ENCODE results near the gene ECHDC1.
"Not testable (repeated sequence)": the region's sequence is repeated elsewhere in the genome, so short reads cannot be mapped to it uniquely, and the experiment has no call there.

ECHDC1 gene

GRCh38 chr6:127342946-127343808 lies at the start of gene ECHDC1:
ECHDC1 (minus strand) TSS chr6:127343609; CDS start chr6:127331028, 12,581 bp downstream.
- peak; percentile 85 for DNase-seq

DNA sequence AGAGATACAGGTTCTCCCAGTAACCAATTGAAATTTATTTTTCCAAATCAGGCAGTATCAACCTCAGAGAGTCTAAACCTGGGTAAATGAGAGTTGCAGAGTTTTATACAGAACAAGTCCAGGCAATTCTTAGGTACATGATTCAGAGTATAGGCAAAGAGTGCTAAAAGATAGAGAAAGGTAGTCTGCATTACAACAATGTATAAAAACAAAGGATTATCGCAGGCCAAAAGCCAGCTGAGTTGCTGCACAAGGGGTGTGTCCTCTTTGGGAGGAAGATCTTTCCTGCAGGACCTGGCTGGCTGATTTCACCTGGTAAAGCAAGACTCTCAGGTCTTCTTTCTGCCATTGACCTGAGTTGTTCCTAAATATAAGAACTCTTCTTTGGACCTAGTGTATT lies 48.9 kb upstream of the ECHDC1 start:
- DNase-seq: no peak

- no peak for DNase-seq
Observed at GRCh38 chr6:127391094-127391953, 47.9 kb upstream of the ECHDC1 start.

GRCh38 chr6:127389706-127390105 lies 46.3 kb upstream of the ECHDC1 start:
- no peak for DNase-seq

GRCh38 chr6:127385668-127386430 lies 42.4 kb upstream of the ECHDC1 start:
- DNase-seq: no peak

- not testable (repeated sequence) for DNase-seq
Observed at GRCh38 chr6:127384848-127385247, 41.4 kb upstream of the ECHDC1 start.

- no peak for DNase-seq
Observed at GRCh38 chr6:127383988-127384387, 40.6 kb upstream of the ECHDC1 start.

DNA sequence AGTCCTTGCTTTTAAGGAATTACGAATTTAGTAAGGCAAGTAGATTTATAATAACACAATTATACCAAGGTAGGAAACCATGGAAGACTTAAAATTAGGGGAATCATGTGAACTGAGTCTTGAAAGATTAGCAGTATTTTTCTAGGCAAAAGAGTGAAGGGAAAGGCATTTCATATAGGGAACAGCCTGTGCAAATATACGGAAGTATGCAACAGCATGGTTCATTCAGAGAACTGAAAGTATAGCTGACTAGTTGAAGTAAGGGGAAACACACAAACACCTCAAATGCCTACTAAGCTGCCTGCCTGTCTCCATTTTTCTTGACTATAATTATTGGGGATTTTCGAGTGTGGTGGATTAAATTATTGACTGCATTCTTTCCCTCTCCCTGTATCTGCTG lies 39.0 kb upstream of the ECHDC1 start:
- DNase-seq: no peak

- no peak for DNase-seq
Observed at GRCh38 chr6:127381384-127381783, 38.0 kb upstream of the ECHDC1 start.

DNA sequence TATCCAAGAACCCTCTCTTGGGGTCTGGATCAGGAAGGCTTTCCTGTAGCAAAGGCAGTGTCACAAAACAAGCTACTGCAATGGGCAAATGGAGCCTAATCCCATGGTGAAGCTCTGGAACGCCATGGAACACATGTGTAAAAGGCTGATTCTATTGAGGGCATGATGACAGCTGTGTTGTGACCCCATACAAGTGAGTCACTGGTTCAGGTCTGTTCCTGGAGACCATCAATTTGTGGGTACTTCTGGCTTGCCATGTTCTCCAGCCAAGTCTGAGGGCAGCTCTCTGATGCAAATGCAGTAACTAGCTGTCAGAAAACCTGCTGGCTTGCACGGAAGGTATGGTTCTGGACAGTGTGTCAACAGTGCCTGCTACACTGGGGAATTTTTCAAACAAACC lies 33.3 kb upstream of the ECHDC1 start:
- no peak for DNase-seq

DNA sequence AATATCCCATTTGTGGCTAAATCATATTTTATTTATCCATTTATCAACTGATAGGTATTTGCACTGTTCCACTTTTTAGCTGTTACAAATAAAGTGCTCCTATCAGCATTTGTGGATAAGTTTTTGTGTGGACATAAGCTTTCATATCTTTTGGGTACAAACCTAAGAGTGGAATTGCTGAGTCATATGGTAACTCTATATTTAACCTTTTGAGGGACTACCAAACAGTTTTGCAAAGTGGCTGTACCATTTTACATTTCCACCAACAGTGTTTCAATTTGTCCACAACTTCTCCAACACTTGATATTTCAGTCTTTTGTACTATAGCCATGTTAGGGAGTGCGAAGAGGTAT lies 23.6 kb upstream of the ECHDC1 start:
- DNase-seq: no peak

DNA sequence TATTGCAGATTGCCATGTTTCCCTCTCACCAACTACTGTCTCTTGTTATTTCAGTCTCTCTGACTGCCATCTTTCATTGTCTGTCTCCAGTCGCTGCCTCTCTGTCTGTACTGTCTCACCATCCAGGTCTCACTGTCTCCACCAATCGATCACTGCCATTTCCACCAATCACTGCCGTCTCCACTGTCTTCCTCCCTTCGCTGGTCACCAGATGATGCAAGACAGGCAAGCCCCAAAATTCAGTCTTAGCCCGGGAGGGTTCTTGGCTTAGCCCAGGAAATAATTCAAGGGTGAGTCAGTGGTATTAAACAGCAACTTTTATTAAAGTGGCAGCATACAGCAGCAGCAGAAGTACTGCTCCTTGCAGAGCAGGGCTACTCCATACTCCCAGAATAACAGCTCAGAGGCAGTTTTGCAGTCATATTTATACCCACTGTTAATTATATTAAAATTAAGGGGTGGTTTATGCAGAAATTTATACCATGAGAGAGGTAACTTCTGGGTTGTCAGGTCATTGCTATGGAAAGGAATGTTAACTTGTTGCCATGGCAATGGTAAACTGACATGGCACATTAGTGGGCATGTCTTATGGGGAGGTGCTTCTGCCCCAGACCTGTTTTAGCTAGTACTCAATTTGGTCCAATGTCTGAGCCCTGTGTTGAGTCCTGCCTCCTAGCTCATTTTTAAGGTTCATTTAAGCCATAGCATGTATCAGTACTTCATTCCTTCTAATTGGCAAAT lies 23.0 kb upstream of the ECHDC1 start:
- no peak for DNase-seq

- no peak for DNase-seq
Observed at GRCh38 chr6:127365874-127366273, 22.5 kb upstream of the ECHDC1 start.

DNA sequence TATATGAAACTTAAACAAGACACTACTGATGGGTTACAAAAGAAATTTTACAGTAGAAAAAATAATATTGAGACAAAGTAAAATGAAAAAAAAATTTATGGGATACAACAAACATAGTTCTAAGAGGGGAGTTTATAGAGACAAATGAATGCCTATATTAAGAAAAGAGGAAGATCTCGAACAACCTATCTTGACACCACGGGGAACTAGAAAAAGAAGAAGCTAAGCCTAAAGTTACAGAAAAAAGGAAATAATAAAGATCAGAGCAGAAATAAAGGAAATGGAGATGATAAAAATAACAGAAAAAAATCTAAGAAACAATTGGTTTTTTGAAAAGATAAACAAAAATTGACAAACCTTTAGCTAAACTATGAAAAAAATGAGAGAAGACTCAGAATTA lies 9.1 kb upstream of the ECHDC1 start:
- no peak for DNase-seq

DNA sequence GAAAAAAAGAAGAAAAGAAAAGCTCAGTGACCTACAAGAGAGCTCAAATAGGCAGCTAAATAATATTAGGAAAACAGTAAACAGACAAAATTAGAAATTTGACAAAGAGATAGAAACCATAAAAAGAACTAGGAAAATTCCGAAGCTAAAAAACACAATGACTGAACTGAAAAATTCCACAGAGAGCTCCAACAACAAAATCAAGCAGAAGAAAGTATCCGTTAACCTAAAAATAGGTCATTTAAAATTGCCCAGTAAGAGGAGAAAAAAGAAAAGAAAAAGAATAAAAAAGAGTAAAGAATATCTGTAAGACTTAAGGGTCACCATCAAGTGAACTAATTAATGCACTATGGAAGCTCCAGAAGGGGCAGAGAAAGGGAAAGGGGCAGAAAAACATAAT lies 6.6 kb upstream of the ECHDC1 start:
- DNase-seq: no peak

DNA sequence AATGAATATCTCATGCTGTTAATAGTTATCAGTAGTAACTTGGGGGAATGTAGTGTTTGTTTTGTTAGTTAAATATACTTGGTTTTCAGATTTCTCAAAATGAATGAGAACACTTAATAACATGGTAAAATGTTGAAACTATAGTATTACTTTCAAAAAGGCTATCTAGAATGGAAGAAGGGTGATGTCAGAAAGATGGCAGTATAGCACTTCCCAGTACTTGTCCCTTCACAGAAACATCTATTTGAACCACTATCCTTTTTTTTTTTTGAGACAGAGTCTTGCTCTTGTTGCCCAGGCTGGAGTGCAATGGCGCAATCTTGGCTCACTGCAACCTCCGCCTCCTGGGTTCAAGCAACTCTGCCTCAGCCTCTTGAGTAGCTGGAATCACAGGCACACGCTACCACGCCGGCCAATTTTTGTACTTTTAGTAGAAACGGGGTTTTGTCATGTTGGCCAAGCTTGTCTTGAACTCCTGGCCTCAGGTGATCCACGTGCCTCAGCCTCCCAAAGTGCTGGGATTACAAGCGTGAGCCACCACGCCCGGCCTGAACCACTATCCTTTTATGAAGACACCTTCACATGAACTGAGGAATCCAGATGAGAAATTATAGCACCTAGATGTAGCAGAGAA lies 4.7 kb upstream of the ECHDC1 start:
- DNase-seq: no peak

- DNase-seq: no peak
Observed at GRCh38 chr6:127347178-127347577, 3.8 kb upstream of the ECHDC1 start.

DNA sequence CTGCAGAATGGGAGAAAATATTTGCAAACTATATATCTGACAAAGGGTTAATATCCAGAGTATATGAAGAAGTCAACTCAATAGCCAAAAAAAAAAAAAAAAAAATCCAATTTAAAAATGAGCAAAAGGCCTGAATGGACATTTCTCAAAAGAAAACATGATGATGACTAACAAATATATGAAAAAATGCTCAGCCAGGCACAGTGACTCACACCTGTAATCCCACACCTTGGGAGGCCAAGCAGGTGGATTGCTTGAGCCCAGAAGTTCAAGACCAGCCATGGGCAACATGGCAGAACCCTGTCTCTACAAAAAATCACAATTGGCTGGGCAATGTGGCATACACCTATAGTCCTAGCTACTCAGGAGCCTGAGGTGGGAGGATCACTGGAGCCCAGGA lies 2.1 kb upstream of the ECHDC1 start:
- DNase-seq: no peak

DNA sequence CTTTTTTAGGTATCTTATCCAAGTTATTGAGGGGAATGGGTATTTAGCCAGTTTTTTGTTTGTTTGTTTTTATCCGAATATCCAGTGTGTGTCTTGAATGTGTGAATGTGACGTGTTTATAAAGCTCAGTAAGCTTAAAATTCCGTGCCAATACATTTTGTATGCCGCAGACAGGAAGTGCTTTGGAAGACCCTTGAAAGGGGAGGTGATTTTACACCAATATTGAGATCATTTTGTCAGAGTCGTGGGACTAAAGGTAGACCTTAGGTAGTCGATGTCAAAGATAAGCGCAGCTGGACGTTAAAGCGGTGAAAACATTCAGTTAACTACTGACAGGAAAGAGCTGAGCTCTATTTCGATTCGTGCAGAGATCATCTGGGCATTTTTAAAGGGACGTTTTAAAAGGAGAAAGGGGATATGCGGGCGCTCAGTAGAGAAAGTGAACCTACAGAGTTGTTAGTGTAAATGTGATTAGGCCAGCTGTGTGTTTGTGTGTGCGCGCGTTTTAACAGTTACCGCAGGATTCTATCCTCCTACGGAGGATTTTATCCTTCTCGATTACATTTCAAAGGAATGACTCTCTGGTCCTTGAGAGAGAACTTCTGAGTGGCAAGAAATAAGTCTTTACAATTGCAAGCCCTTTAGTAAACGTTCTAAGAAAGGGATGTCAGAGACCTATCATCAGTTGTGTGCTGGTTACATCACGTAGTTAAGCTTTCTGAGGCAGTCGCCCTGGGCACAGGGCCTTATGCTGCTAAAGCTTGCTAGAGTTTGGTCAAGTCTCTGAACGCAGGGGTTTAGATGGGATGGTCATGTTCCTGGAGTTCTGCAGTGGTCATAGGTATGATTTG lies 625 bp upstream of the ECHDC1 start:
- peak in 1 of 2 experiments; percentile 28 for DNase-seq

GRCh38 chr6:127342296-127342945 lies 988 bp downstream of the ECHDC1 start:
- DNase-seq: no peak

Measured in activated T-cell treated with anti-CD3 and anti-CD28 coated beads, Interleukin-2, amount 50 U/mL, for 48 hours (primary cell).